HPDE6-E6E7 (cell line): Measurements from ENCODE around the gene PAK5.
A peak's percentile ranks its signal among the peaks of the same experiment; 100 is the strongest.

Experiments
- DNase-seq: peaks from one replicate; pipeline ENCODE4 v3.0.0; 2011; ENCODE audit warnings: missing footprints; ENCODE audit errors: extremely low spot score

Gene PAK5

GRCh38 chr20:9576695-9577094 is 262.2 kb downstream of the PAK5 start:
- no peak for DNase-seq

DNA sequence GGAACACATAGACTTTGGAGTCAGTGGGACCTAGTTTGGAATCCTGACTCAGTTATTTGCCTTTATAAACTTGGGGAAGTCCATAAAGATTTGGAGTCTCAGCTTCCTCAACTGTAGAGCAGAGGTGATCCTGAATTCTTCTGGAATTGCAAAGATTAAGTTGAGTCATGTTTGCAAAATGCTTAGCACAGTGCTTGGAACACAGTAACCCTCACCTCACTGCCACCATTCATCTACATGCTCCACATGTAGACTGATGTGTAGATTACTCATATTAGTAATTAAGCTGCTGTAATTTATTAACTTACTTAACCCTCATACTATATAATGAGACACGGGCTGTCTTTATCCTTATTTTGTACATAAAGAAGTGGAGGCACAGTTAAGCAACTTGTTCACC is 263.0 kb downstream of the PAK5 start:
- no peak for DNase-seq

- DNase-seq, result no peak
Measured at GRCh38 chr20:9574776-9575175, 264.1 kb downstream of the PAK5 start.

DNA sequence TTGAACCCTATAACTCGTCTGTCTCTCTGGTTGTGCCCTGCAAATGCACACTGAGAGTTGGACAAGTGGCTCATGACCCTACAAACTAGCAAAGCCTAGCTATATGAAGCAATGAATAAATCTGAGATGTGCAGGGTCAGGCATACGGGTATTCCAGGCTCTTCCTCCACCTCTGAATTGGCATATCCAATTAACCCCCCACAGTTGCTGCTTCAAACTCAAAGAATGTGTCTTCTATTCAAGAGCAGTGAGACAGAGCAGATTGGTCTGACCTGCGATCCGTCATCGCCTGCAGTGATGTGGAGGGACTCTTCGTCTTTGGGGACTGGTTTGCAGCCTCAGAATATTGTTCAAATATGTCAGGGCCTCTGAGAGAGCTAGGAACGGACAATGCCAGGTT is 264.7 kb downstream of the PAK5 start:
- no peak for DNase-seq

DNA sequence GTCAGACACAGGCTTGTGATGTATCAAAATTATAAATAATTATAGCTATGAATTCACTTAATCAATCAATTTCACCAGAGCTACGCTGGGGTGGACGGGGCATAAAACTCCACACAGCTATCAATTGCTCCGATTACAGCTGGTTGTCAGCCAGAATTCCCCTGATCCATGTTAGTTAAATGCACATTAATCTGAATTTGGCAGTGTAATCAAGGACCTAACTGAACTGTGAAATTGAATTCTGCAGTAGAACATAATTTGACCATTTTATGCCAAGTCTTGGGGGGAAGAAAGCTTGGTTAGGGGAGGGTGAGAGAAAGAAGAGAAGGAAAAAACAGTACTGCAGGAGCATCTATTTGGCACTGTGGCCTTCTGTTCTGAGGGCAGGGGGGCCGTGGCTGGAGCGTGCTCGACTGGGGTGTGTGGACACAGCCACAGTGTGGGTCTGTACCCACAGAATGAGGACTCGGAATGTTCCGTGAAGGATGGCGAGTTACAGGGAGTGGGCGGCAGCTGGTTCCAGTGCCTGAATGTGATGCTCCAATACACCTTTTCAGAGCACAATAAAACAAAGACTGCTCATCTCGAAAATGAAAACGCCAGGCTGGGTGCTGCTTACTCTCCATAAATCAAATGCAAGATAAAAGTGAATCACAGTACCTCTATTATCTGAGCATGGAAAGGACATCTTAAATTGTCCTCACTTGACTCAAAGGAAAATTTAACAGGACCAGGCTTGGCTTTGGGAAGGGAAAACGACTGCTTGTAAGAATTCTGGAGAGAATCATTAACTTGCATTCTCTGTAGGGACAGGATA is 265.3 kb downstream of the PAK5 start:
- DNase-seq, result no peak

DNA sequence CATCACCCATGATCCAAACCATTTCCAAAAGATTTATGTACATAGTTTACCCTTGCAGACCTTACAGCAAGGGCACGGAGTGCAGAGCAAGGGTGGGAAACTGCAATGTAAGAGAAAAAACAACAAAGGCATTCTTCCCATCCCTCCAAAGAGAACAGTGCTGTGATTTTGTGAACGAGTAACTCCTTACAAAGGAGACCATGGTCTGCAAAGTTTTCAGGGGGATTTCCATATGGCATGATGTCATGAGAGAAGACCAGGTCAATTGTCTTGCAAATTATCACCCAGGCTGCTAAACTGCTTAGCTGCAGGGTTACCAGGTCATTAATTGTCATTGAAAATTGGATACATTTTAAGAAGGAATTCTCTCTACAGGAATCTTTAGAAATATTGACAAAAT is 266.2 kb downstream of the PAK5 start:
- DNase-seq, result no peak

- no peak for DNase-seq
Measured at GRCh38 chr20:9571783-9572182, 267.1 kb downstream of the PAK5 start.

- no peak for DNase-seq
Measured at GRCh38 chr20:9570612-9571011, 268.3 kb downstream of the PAK5 start.

- no peak for DNase-seq
Measured at GRCh38 chr20:9566977-9567376, 271.9 kb downstream of the PAK5 start.

DNA sequence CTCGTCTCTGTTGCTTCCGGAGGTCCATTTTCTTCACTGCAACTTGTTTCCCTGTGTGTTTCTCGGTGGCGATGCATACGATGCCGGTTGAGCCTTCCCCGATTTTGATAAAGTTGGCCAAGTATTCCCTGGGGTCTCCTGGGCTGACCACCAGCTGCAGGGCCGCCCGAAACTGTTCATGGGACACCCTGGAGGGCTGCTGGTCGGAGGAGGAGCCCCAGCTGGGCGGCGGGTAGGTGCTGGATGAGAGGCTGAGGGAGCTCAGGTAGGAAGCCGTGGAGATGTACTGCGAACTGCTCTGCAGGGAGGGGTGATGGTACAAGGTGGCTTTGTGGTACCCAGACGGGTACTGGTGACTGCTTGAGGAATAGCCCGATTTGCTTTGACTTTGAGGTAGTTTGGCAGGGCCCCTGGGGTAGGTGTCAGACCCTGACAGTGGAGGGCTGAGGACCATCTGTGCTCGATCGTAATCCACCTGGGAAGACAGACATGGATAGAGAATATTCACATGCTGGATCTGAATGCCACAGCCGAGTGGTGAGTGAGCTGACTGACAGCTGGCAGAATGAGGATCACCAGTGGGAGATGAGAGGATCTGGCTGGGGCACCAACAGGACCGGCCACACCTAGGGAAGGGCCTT is 272.8 kb downstream of the PAK5 start:
- DNase-seq, result no peak

- DNase-seq, result no peak
Measured at GRCh38 chr20:9557411-9557810, 281.5 kb downstream of the PAK5 start.

DNA sequence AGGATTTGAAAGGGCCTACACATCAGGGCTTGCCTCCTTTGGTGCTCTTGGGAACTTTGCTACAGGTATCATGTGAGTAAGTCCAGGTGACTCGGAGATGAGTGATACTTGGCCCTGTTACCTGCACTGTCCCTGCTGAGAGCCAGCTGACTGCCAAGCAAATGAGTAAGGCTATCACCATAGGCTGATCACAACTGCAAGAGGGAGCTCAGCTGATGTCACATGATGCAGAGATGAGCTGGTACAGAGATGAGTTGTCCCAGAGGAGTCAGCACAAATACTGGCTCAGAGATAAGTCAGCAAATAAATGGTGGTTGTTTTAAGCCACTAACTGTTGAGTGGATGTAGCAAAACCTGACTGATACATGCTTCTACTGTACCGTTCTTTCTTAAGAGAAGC is 283.1 kb downstream of the PAK5 start:
- peak; percentile 75 for DNase-seq

DNA sequence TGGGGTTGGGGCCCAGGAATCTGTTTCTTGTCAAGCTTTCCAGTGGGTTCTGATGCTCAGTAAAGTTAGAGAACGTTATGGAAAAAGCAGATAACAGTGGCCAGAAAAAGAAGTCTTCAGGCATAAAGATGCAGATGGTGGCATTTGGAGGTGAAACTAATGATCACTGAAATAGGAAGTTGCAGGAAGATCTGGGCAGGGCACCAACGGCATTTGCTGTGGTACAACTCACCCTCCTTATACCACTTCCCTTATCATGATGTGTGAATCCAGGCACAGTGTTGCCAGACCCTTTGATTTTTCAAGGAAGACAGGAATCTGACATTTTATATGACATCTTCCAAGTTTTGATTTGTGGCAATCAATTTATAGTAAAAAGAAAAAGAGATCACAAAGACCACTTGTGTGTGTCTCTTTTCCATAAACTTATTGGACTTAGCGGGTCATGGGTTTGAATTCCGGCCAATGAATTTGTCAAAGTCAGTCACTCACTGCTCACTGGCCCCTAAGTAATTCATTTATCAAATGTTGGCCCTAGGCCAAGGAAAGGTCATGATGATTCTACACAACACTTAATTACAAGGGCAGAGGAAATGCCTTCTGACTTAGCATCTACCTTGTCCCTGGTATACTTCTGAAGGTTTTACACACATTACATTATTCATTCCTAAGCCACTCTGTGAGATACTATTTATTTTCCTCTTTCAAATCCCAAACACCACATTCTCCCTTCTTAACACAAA is 286.9 kb downstream of the PAK5 start:
- no peak for DNase-seq

GRCh38 chr20:9550871-9551270 is 288.0 kb downstream of the PAK5 start:
- no peak for DNase-seq

DNA sequence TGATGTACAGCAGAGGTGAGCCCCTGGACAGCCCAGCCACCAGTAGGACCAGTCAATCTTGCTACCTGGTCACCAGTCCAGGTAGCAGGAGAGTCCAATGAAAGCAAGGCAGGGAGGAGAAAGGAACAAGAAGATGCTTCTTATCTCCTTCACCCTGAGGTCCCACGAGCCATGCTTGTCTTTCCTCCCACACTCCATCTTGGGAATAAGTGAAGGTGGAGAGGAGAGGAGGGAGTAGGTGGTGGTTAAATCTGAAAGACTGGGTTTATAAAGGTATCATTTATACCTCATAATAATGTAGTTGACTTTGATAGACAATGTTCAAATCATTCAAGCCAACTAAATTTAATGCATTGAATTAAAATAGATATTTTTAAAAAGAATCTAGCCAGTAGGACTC is 288.6 kb downstream of the PAK5 start:
- DNase-seq, result no peak

GRCh38 chr20:9543214-9543613 is 295.7 kb downstream of the PAK5 start:
- no peak for DNase-seq

DNA sequence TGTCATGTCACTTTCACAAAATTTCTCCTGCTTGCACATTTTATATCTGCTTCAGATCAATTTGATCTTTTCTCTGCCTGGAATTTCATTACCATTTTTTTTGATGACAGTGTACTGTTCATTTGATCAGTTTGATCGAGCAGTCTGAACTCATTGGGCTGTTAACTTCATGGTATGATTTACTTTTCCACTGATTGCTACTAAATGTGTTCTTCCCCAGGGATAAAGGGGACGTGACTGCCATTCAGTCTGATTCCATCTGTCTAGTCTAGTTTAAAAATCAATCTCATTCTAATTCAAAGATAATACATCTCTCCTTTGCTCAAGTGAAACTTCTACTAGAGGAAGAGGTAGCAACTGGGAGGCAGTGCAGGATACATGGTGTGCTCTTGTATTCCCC is 303.4 kb downstream of the PAK5 start:
- DNase-seq, result no peak

- no peak for DNase-seq
Measured at GRCh38 chr20:9534025-9534424, 304.9 kb downstream of the PAK5 start.

- no peak for DNase-seq
Measured at GRCh38 chr20:9532069-9532838, 306.6 kb downstream of the PAK5 start.

GRCh38 chr20:9531581-9531980 is 307.3 kb downstream of the PAK5 start:
- DNase-seq, result no peak

GRCh38 chr20:9523636-9524035 is 315.2 kb downstream of the PAK5 start:
- no peak for DNase-seq

DNA sequence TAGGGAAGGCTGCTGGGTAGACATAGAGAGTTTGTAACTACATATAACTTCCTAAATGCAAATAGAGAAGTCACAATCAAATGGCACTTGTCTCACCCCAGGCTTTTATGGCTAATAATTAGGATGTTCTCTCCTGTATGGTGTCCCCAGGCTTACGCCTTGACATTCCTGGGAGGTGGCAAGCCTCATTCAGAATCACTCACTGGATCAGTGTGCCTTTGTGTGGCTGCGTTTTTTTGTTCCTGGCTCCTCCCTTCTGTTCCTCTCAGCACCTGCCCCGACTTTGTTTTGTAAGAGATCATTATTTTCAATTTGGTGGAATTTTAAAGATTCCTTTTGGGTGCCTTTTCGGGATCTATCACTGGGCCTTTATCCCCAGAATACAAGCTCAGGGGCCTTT is 318.8 kb downstream of the PAK5 start:
- DNase-seq, result no peak
